Activated CD4-positive, alpha-beta T cell treated with anti-CD3 and anti-CD28 coated beads, Interleukin-10, Interleukin-2, amounts not matched to agents 100 ng/mL and 50 ng/mL, durations not matched to agents 16 hours and 8 hours (primary cell): ENCODE data around the gene WDR70.
"Not testable (repeated sequence)": the region's sequence is repeated elsewhere in the genome, so short reads cannot be mapped to it uniquely, and the experiment has no call there.

ENCODE experiments used
- DNase-seq: peaks from one replicate; pipeline ENCODE4 v3.0.0-alpha.2; 2020

Gene WDR70

GRCh38 chr5:37454402-37455055 is 75.4 kb downstream of the WDR70 start:
- DNase-seq, result peak; percentile 68

- not testable (repeated sequence) for DNase-seq
These were observed 84.3 kb downstream of the WDR70 start for GRCh38 chr5:37463191-37464051.

DNA sequence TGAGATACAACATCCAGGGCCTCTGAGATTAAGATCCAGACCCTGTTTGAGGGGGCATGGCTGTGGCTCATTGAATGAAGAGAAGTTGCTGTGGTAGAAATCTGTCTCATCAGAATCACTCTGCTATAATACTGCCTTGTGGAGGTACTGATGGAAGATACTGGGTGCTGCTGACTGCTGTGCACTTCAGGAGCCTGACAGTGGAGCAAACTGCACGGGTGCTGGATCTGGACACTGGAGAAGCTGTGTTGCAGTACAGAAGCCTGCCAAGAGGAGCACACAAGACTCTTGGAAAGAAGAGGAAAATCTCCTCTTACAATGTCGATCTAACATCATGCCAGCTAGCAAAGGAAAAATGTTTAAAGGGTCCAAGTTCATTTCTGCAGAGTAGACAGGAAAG is 85.5 kb downstream of the WDR70 start:
- not testable (repeated sequence) for DNase-seq

DNA sequence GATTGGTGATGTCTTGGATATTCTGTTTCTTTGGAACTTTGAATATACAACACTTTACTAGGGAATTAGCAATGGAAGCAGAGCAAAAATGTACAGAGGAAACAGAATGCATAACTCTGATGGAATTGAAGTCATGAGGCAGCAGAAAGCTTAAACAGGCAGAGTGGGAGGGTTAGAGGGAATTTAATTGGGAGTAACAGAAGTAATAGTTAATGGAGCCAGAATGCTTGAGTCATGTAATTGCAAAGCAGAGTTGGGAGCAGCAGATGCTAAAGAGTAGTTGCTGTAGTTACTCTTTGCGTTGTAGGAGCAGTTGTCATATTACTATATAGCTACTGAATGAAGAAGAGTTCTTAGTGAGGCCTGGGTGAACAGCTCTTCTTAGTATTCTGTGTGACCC is 90.3 kb downstream of the WDR70 start:
- DNase-seq, result not testable (repeated sequence)

GRCh38 chr5:37471666-37472197 is 92.6 kb downstream of the WDR70 start:
- no peak for DNase-seq

DNA sequence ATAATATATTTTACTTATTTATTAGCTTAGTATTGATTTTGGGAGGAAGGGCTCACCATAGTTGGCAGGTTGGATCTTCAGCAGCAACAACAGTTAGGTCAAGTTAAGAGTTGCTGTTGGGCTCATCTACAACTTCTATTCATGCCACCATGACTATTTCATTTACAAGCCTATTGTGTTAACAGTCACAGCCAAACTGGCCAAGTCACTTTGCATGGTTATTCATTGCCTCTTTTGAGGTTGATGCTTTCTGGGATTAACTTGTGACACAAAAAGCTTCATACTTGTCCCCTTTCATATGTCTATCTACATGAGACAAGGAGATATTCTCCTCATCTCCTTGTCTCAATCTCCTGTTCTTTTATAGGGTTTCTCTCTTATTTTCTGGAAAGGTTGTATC is 98.3 kb downstream of the WDR70 start:
- DNase-seq, result no peak

- DNase-seq, result no peak
These were observed 99.2 kb downstream of the WDR70 start for GRCh38 chr5:37478121-37478894.

GRCh38 chr5:37481395-37481794 is 102.3 kb downstream of the WDR70 start:
- DNase-seq, result not testable (repeated sequence)

- no peak for DNase-seq
These were observed 111.1 kb downstream of the WDR70 start for GRCh38 chr5:37490120-37490810.

DNA sequence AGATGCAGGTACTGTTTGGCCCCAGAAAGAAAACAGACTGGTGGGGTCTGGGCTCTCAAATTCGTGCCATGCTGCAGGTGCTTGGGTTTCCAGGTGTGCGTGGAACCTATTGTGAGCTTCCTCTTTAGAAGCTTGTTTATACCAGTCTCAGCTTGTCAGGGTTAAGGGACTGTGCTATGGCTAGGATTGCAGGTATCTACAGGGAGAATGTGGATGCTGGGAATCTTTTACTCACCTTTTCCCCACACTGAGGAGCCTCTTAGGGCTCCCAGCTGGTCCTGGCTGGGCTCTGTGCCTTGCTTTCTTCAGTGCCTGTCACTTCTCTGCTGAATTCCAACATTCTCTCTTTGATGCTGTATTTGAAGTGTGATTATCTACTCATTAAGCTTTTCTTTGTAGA is 111.8 kb downstream of the WDR70 start:
- DNase-seq, result no peak

DNA sequence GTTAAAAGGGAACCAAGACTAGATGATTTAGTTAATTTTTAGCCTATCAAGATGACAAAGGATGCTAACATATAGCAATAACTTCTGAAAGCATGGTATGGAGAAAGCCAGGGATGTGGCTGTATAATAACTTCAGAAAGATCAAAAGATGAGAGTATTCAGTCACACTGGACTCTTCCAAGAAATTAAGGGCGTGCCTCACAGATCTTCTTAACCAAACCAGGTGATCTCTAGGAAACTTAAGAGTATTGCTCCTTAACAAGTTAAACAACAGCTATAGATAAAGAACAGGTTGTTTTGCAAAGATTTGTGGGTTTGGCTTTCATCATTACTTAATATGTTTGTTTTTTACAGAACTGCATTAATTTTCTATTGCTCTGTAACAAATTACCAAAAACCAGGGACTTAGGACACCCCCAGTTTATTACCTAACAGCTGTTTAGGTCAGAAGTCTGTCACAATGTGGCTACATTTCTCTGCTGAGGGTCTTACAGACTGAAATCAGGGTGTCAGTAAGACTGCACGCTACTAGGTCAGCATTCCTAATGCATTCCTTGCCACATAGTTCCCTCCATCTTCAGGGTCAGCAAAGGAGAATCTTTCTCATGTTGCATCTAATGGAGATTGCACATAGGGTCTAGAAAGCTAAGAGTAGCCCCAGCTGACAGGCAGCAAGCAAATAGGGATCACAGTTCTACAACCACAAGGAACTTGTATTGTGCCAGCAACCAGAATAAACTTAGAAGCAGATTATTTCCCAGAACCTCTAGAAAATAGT is 113.8 kb downstream of the WDR70 start:
- no peak for DNase-seq

DNA sequence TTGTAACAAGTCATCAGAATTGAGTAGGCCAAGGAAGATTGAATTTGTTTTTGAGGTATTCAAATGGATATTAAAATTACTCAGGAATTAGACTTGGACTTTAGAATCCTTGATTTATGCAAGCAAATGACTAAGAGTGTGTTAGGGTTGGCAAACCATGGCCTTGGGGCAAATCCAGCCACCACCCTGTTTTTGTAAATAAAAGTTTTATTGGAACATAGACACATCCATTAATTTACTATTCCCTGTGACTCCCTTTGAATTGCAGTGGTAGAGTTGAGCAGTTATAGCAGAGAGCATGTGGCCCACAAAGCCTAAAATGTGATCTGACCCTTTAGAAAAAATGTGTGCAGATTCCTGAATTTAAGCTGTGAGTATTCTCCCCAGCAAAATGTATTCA is 115.6 kb downstream of the WDR70 start:
- DNase-seq, result no peak

- DNase-seq, result no peak
These were observed 116.1 kb downstream of the WDR70 start for GRCh38 chr5:37495210-37495609.

DNA sequence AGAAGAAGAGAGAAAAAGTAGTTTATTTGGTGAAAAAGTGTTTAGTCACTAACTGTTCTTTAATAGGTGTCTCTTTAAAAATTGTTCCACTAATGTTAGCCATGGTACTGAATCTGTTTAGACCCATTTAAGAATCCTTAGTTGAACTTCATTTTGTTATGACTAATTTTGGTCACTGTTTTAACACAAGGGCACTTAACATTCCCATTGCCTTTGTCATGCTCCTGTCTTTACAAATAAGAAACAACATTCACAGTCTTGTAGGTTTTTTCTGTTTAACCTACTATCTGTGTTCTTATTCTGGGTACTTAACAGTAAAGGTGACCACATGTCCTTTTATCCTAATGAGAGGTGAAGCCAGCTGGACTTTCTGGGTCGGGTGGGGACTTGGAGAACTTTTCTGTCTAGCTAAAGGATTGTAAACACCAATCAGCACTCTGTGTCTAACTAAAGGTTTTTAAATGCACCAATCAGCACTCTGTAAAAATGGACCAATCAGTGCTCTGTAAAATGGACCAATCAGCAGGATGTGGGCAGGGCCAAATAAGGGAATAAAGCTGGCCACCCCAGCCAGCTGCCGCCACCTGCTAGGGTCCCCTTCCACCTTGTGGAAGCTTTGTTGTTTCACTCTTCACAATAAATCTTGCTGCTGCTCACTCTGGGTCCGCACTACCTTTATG is 116.7 kb downstream of the WDR70 start:
- DNase-seq, result no peak

DNA sequence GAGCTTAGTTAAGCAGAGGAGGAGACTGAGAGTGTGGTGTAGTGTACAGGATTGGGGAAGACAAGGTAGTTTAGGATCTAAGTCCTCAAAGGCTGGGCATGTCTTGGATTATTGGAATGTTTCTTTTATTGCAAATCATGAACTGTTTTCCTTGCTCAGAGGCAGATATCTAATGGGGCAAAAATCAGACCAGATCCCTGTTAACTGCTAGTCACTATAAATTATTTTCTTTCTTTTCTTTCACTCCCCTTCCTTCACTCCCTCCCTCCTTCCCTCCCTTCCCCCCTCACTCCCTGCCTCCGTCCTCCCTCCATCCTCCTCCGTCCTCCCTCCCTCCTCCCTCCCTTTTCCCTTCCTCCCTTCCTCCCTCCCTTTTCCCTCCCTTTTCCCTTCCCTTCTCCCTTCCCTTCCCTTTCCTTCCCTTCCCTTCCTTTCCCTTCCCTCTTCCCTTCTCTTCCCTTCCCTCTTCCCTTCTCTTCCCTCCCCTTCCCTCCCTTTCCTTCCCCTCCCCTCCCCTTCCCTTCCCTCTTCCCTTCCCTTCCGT is 117.9 kb downstream of the WDR70 start:
- no peak for DNase-seq

DNA sequence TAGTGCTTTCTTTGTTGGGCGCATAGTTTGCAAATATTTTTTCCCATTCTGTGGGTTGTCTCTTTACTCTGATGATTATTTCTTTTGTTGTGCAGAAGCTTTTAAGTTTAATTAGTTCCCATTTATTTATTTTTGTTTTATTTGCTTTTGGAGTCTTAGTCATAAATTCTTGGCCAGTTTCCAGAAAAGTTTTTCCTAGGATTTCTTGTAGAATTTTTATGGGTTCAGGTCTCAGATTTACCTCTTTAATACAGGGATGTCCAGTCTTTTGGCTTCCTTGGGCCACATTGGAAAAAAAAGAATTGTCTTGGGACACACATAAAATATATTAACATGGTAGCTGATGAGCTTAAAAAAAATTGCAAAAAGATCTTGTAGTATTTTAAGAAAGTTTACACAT is 122.0 kb downstream of the WDR70 start:
- no peak for DNase-seq

DNA sequence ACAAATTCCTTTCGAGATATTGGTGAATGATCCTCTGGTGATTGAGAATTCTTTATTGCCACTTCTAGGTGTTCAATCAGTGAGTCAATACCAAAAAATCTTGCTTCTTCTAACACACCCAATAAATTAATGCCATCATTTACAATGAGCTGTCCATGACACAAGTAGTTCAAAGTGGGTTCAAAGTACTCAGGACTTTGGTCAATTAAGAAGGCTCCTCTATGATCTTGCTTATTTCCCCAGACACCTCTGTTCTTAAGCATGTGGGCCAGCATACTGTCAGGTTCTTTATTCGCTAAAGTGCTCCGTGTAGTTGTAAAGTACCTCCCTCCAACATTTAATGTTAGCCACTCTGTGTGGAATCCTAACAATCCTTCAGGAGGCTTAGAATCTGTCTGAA is 127.1 kb downstream of the WDR70 start:
- no peak for DNase-seq

DNA sequence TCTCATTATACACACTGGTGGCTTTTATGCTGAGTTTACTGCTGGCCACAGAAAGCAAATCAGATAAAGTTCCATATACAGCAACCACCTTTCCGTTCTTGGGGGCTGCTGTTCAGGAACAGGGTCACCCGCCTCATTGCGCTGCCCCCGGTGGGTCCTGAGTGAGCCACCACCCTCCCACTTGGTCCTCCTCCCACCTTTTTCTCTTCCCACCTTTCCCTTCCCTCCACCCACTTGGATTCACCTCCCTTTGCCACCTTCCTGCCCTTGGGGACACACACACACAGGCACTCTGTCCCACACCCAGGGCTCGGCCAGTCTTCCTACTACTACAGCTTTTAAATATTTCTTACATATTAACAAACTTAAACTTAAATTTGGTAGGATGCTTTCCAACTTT is 127.6 kb downstream of the WDR70 start:
- DNase-seq, result no peak

DNA sequence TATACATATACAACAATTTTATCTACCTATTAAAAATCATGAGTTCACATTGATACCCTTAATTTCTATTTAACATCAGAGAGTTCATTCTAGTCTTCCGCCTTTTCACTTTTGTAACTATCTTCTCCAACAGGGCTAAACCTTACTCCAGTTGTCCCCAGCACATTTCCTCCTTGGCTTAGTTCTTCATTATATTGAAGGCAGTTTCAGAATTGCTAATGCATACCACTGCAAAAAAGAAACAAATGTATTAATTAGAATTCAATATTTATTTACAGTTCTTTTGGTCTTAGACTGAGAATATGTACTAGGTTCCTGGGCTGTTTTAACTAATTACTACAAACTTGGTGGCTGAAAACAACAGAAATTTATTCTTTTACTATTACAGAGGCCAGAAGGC is 132.5 kb downstream of the WDR70 start:
- DNase-seq, result no peak

DNA sequence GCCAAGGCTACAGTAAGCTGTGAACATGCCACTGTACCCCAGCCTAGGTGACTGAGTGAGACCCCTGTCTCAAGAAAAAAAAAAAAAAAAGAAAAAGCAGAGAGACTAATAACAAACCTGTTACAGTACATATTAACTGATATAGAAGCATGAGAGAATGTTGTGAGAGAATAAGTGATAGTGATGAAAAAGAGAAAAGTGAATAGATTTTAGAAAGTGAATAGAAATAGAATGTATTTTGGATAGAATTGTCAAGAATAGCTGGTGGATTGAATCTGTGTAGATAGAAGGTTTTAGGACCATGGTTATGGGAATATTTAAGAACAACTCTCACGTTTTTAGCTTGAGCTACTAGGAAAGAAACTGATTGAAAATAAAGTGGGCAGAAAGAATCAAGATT is 135.8 kb downstream of the WDR70 start:
- no peak for DNase-seq

DNA sequence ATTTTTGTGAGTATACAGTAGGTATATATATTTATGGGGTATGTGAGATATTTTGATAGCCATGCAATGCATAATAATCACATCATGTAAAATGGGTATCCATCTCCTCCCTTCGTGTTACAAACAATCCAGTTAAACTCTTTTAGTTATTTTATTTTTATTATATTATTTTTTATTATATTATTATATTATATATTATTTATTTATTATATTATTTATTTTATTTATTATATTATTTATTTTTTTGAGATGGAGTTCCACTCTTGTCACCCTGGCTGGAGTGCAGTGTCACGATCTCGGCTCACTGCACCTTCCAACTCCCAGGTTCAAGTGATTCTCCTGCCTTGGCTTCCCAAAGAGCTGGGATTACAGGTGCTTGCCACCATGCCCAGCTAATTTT is 138.6 kb downstream of the WDR70 start:
- no peak for DNase-seq
